Ishikawa (cell line): Measurements from ENCODE around the gene CYTH4.

ENCODE experiments used
- CEBPB ChIP-seq: IDR thresholded peaks from 2 replicates; pipeline ENCODE4 v1.6.1; 2012
- CREB1 ChIP-seq: IDR thresholded peaks from 2 replicates; pipeline ENCODE4 v1.6.1; 2012; ENCODE audit warnings: low read depth
- EGR1 ChIP-seq: IDR thresholded peaks from 2 replicates; pipeline ENCODE4 v1.6.1; 2012
- EP300 ChIP-seq: IDR thresholded peaks from 2 replicates; pipeline ENCODE4 v1.6.1; 2012; ENCODE audit warnings: borderline replicate concordance
- FOXM1 ChIP-seq: IDR thresholded peaks from 2 replicates; pipeline ENCODE4 v1.6.1; 2012; ENCODE audit warnings: low read depth, borderline replicate concordance
- NFIC ChIP-seq: IDR thresholded peaks from 2 replicates; pipeline ENCODE4 v1.6.1; 2012
- RAD21 ChIP-seq: IDR thresholded peaks from 2 replicates; pipeline ENCODE4 v1.6.1; 2012; ENCODE audit warnings: low read depth
- TAF1 ChIP-seq: IDR thresholded peaks from 2 replicates; pipeline ENCODE4 v1.6.1; 2012; ENCODE audit warnings: low read depth, mild to moderate bottlenecking
- TCF12 ChIP-seq: IDR thresholded peaks from 2 replicates; pipeline ENCODE4 v1.6.1; 2012; ENCODE audit warnings: low read depth
- TEAD4 ChIP-seq: IDR thresholded peaks from 2 replicates; pipeline ENCODE4 v1.6.1; 2012
- YY1 ChIP-seq: IDR thresholded peaks from 2 replicates; pipeline ENCODE4 v1.6.1; 2012; ENCODE audit warnings: low read depth
- ZBTB7A ChIP-seq: IDR thresholded peaks from 2 replicates; pipeline ENCODE4 v1.6.1; 2012; ENCODE audit warnings: low read depth
- TF ChIP-seq, protein P1 (sequence below): IDR thresholded peaks from 2 replicates; pipeline ENCODE4 v1.6.1; 2012
- TF ChIP-seq, protein P2 (sequence below): IDR thresholded peaks from 2 replicates; pipeline ENCODE4 v1.6.1; 2012
- TF ChIP-seq, protein P3 (sequence below): IDR thresholded peaks from 2 replicates; pipeline ENCODE4 v1.6.1; 2012; ENCODE audit warnings: low read depth, mild to moderate bottlenecking

CYTH4 gene

DNA sequence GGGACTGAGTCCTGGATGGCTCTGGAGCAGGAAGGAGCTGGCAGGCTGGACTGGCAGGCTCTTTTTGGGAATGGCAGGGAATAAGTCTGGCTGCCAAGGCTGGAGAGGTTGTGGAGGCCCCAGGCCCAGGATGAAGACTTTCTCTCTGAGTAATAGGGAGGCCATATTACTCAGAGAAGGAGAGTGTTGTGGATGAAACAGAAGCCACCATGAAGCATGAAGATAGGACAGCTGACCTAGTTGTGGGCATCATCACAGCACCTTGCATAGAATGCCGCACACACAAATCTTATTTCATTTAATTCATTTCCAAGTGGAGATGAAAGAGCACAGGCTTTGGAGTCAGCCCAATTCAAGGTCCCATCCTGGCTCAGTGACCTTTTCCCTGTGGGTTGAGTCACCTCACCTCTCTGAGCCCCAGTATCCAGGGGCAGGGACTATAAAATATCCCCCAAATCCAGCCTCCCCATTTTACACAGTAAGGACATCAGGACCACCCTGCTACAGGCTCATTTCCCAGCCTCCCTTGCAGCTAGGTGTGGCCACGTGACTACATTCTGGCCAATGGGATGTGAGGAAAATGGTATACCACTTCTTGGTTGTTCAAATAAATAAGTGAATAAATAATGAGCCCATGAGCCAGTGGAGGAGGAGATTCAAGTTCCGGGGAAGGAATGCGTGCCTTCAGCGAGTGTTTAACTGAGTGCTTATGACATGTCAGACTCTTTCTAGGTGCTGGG lies 9.4 kb downstream of the CYTH4 start:
- no peak for TF ChIP-seq EGR1
- TF ChIP-seq, protein P1, sequence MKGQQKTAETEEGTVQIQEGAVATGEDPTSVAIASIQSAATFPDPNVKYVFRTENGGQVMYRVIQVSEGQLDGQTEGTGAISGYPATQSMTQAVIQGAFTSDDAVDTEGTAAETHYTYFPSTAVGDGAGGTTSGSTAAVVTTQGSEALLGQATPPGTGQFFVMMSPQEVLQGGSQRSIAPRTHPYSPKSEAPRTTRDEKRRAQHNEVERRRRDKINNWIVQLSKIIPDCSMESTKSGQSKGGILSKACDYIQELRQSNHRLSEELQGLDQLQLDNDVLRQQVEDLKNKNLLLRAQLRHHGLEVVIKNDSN: peak; percentile 75

DNA sequence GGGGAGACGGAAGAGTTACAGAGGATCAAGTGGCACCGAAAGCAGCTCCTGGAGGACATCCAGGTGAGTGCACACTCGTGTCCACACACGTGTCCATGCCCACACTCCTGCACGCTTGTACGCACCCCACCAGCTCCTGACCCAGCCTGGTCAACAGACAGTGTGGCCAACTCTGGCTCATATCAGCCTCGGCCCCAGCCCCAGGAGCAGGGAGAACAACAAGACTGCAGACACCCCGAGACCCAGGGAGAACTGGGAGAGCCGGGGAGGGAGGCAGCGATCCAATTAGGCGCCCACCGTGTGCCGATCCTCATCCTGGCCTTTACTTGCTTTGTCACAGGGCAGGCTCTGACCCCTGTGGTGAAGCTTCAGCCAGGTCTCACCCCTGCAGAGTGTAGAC lies 10.3 kb downstream of the CYTH4 start:
- TF ChIP-seq EGR1 (no peak), NFIC (no peak)

DNA sequence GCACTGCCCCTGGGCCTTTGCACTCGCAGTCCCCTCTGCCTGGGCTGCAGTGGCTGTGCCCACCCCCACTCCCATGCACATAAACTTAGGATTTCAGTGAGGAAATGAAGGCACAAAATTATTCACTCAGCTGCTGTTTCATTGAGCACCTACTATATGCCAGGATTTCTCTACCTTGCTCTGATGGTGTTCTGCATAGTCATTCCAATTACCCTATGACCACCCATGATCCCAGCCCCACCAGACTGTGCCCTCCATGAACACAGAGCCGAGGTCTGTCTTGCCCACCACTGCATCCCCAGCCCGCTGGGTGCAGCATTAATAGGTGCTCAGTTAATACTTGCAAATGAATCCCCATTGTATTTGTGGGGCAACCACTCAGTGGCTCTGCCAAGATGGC lies 10.9 kb downstream of the CYTH4 start:
- TF ChIP-seq, protein P2, sequence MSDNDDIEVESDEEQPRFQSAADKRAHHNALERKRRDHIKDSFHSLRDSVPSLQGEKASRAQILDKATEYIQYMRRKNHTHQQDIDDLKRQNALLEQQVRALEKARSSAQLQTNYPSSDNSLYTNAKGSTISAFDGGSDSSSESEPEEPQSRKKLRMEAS: no peak
- TF ChIP-seq, protein P3, sequence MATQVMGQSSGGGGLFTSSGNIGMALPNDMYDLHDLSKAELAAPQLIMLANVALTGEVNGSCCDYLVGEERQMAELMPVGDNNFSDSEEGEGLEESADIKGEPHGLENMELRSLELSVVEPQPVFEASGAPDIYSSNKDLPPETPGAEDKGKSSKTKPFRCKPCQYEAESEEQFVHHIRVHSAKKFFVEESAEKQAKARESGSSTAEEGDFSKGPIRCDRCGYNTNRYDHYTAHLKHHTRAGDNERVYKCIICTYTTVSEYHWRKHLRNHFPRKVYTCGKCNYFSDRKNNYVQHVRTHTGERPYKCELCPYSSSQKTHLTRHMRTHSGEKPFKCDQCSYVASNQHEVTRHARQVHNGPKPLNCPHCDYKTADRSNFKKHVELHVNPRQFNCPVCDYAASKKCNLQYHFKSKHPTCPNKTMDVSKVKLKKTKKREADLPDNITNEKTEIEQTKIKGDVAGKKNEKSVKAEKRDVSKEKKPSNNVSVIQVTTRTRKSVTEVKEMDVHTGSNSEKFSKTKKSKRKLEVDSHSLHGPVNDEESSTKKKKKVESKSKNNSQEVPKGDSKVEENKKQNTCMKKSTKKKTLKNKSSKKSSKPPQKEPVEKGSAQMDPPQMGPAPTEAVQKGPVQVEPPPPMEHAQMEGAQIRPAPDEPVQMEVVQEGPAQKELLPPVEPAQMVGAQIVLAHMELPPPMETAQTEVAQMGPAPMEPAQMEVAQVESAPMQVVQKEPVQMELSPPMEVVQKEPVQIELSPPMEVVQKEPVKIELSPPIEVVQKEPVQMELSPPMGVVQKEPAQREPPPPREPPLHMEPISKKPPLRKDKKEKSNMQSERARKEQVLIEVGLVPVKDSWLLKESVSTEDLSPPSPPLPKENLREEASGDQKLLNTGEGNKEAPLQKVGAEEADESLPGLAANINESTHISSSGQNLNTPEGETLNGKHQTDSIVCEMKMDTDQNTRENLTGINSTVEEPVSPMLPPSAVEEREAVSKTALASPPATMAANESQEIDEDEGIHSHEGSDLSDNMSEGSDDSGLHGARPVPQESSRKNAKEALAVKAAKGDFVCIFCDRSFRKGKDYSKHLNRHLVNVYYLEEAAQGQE: no peak
- TF ChIP-seq TCF12 (no peak), EP300 (no peak), CEBPB (no peak), NFIC (no peak), CREB1 (no peak), ZBTB7A (no peak), EGR1 (no peak), RAD21 (no peak), FOXM1 (no peak), TAF1 (no peak)
- TF ChIP-seq, protein P1: no peak

DNA sequence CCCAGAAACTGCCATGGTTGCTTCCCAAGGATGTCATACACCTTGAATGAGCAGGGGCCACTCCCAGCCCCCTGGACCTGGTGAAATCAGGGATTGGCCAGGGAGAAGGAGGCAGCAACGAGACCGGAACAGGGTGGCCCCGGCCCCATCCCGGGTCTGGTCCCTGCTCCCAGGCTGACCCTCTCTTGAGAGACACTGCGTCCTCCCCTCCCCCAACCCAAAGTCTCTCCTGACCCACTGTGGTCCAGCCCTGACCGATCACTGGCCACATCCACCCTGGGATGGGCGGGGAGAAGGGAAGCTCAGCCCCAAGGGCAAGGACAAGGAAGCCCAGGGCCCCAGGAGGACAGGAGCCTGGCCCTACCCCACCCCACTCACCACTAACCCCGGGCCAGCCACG lies 12.4 kb downstream of the CYTH4 start:
- TF ChIP-seq, protein P3: no peak
- TF ChIP-seq YY1 (no peak), EGR1 (no peak), CREB1 (no peak), NFIC (no peak), TAF1 (no peak), TCF12 (no peak), FOXM1 (no peak), CEBPB (no peak), TEAD4 (no peak)

DNA sequence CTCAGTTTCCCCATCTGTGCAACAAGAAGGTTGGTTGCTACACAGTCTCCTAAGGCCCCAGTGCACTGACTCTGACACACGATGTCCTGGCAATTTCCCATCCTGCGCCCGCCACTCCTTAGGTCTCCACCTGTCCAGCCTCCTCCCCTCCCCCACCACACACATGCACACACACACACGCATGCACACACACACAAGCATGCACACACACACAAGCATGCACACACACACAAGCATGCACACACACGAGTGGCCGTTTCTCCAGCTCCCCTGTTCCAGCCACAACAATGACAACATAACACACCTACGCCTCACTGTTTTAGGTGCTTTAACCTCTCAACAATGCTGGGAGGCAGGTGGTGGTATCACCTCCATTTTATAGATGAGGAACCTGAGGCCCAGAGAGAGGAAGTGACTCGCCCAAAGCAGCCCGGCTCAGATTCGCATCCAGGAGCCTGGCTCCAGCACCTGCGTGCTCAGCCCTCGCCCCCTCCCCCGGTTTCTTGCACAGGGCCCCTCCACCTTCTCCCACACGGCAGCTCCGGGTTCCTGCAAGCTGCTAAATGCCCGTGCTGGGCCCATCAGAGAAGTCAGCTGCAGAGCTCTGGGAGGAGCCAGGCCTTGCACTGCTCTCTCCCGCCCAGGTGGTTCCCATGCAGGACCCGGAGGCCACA lies 13.0 kb downstream of the CYTH4 start:
- TF ChIP-seq, protein P1: no peak
- no peak for TF ChIP-seq RAD21
- TF ChIP-seq EP300: no peak
- TF ChIP-seq TEAD4: no peak
- no peak for TF ChIP-seq EGR1
- no peak for TF ChIP-seq FOXM1
- TF ChIP-seq NFIC: no peak
- TF ChIP-seq TCF12: no peak
- TF ChIP-seq CREB1: no peak
- no peak for TF ChIP-seq TAF1
- TF ChIP-seq, protein P3: no peak
- TF ChIP-seq, protein P2: no peak
